Stimulated activated CD8-positive, alpha-beta memory T cell treated with anti-CD3 and anti-CD28 coated beads, Interleukin-7, amount 100 ng/mL, for 4 hours (primary cell): ENCODE data around the gene YAP1.
"Not testable (repeated sequence)": the region's sequence is repeated elsewhere in the genome, so short reads cannot be mapped to it uniquely, and the experiment has no call there.

Source experiments
- DNase-seq, 2 donors: peaks; one replicate each; pipeline ENCODE4 v3.0.0-alpha.2; 2020; ENCODE audit warnings: low read depth in 2 of 2

YAP1 gene

GRCh38 chr11:102197670-102198139, 87.5 kb downstream of the YAP1 start:
- no peak for DNase-seq

- DNase-seq, result no peak
Observed at GRCh38 chr11:102199673-102200072, 89.4 kb downstream of the YAP1 start.

- DNase-seq, result not testable (repeated sequence)
Observed at GRCh38 chr11:102200325-102200724, 90.1 kb downstream of the YAP1 start.

- no peak for DNase-seq
Observed at GRCh38 chr11:102201776-102202175, 91.5 kb downstream of the YAP1 start.

- DNase-seq, result no peak
Observed at GRCh38 chr11:102202972-102203371, 92.7 kb downstream of the YAP1 start.

GRCh38 chr11:102204174-102204573, 93.9 kb downstream of the YAP1 start:
- no peak for DNase-seq

GRCh38 chr11:102205805-102206204, 95.6 kb downstream of the YAP1 start:
- no peak for DNase-seq

GRCh38 chr11:102208835-102209234, 98.6 kb downstream of the YAP1 start:
- no peak for DNase-seq

GRCh38 chr11:102214623-102215022, 104.4 kb downstream of the YAP1 start:
- DNase-seq, result no peak

- no peak for DNase-seq
Observed at GRCh38 chr11:102216433-102217075, 106.3 kb downstream of the YAP1 start.

- no peak for DNase-seq
Observed at GRCh38 chr11:102220728-102221467, 110.7 kb downstream of the YAP1 start.

- DNase-seq, result no peak
Observed at GRCh38 chr11:102223859-102224258, 113.6 kb downstream of the YAP1 start.

- no peak for DNase-seq
Observed at GRCh38 chr11:102225689-102226568, 115.7 kb downstream of the YAP1 start.

- DNase-seq, result no peak
Observed at GRCh38 chr11:102226702-102227490, 116.6 kb downstream of the YAP1 start.

- no peak for DNase-seq
Observed at GRCh38 chr11:102229510-102230123, 119.4 kb downstream of the YAP1 start.

- no peak for DNase-seq
Observed at GRCh38 chr11:102230186-102230585, 119.9 kb downstream of the YAP1 start.

- no peak for DNase-seq
Observed at GRCh38 chr11:102230911-102231310, 120.7 kb downstream of the YAP1 start.

GRCh38 chr11:102234779-102235439, 124.7 kb downstream of the YAP1 start:
- DNase-seq, result no peak

- DNase-seq, result no peak
Observed at GRCh38 chr11:102237096-102237735, 127.0 kb downstream of the YAP1 start.

- DNase-seq, result no peak
Observed at GRCh38 chr11:102238391-102238821, 128.2 kb downstream of the YAP1 start.
